ENCODE data around the gene MYCBPAP.

GRCh38 chr17:50467855-50468303, 40.4 kb upstream of the MYCBPAP start:
- TF ChIP-seq EZH2 (optimal IDR thresholded peaks at IDR 0.05; ENCODE audit: low read depth, low read length) (no peak), CTCF (IDR thresholded peaks at IDR 0.05; ENCODE audit: low read length) (no peak)
